ENCODE results near the gene NLRP3.

The NLRP3 gene

DNA sequence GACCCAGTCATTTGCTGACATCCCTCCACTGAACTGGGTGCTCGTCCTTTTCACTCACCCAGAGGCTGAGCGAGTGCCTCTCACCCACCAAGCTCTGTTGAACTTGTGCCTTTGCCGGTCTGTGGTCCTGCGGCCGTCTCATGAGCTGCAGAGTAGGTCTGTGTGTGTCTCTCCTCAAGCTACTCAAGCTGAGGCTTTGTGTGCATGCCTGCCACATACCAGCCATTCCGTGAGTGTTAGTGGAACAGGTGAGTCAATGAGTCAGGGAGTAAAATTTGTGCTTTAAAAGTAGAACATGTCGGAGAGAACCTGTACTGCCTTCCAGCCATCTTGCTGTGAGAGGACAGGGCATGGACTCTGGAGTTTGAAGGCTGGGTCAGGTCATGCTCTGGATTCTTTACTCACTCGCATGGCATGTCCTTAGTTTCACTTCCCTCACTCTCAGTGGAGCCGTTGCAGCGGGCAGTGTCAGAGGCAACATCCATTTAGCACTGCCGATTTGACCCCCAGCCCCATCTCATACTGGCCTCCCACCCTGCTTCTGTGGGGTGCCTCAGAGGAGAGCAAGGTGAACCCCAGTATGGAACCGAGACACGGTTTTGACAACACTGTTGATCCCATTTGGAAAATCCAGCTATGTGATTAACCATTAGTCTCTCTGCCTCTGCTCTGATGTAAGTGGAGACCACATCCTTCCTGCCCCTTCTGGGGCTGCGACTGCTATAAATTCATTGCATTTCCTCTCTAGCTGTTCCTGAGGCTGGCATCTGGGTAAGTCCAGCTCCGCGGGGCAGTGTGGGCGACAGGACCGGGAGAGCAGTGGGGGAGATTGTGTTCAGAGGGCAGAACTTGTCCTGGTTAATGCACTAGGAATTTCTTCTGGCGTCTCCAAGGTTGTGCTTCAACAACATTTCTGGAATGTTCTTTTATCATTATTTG is at the start of gene NLRP3:
TSS of gene NLRP3 (plus strand) at position 751 of the 939 bp plus-strand sequence. CDS start 2,628 bp downstream, outside the sequence.
- TF ChIP-seq, protein P1, sequence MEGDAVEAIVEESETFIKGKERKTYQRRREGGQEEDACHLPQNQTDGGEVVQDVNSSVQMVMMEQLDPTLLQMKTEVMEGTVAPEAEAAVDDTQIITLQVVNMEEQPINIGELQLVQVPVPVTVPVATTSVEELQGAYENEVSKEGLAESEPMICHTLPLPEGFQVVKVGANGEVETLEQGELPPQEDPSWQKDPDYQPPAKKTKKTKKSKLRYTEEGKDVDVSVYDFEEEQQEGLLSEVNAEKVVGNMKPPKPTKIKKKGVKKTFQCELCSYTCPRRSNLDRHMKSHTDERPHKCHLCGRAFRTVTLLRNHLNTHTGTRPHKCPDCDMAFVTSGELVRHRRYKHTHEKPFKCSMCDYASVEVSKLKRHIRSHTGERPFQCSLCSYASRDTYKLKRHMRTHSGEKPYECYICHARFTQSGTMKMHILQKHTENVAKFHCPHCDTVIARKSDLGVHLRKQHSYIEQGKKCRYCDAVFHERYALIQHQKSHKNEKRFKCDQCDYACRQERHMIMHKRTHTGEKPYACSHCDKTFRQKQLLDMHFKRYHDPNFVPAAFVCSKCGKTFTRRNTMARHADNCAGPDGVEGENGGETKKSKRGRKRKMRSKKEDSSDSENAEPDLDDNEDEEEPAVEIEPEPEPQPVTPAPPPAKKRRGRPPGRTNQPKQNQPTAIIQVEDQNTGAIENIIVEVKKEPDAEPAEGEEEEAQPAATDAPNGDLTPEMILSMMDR (IDR thresholded peaks at IDR 0.05): no peak

DNA sequence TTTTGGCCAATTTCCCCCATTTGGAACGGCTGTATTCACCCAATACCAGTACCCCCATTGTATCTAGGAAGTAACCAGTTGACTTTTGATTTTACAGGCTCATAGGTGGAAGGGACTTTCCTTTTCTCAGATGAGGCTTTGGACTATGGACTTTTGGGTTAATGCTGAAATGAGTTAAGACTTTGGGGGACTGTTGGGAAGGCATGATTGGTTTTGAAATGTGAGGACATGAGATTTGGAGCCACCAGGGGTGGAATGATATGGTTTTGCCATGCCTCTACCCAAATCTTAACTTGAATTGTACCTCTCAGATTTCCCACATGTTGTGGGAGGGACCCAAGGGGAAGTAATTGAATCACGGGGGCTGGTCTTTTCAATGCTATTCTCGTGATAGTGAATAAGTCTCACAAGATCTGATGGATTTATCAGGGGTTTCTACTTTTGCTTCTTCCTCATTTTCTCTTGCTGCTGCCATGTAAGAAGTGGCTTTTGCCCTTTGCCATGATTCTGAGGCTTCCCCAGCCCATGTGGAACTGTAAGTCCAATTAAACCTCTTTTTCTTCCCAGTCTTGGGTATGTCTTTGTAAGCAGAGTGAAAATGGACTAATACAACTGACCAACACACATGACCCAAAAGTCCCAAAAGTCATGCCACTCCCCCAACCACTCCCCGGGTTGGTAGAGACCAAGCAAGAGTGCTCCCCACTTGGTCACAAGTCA is 48.9 kb upstream of the NLRP3 start:
- TF ChIP-seq, protein P1 (IDR thresholded peaks at IDR 0.05): no peak

GRCh38 chr1:247367786-247368422 is 48.1 kb upstream of the NLRP3 start:
- TF ChIP-seq, protein P1 (IDR thresholded peaks at IDR 0.05): no peak

GRCh38 chr1:247368490-247369145 is 47.4 kb upstream of the NLRP3 start:
- TF ChIP-seq, protein P1 (IDR thresholded peaks at IDR 0.05): no peak

DNA sequence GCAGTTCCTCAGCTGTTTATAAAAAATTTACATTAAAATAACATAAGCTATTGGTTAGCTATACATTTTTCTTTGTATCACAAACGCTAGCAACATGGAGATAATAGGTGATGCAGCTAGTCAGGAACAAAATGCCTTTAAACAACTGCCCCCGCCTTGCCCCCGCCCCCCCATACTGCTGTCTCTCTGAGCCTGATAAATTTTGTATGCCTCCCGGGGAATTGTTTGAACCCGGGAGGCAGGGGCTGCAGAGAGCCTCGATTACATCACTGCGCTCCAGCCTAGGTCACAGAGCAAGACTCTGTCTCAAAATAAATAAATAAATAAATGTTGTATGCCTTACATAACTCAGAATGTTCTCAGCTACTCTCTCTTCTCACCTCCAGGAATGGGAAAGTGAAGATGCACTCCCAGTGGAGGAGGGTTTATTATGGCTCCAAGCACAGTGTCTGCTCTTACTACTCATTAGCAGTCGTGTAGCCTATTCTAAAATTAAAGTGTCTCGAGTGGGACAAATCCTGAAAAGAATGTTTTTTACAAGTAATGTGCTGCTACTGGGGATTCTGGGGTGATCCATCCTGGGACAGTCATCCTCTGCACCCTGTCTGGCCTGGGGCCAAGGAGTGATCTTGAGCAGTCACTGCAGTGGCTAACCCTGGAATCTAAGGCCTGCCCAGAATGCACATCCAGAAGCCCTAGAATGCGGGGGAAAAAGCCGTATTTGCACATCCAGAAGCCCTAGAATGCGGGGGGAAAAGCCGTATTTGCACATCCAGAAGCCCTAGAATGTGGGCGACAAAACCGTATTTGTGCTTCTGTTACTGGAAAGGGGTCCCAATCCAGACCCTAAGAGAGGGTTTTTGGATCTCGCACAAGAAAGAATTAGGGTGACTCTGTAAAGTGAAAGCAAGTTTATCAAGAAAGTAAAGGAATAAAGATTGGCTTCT is 44.9 kb upstream of the NLRP3 start:
- TF ChIP-seq, protein P1 (IDR thresholded peaks at IDR 0.05): no peak

DNA sequence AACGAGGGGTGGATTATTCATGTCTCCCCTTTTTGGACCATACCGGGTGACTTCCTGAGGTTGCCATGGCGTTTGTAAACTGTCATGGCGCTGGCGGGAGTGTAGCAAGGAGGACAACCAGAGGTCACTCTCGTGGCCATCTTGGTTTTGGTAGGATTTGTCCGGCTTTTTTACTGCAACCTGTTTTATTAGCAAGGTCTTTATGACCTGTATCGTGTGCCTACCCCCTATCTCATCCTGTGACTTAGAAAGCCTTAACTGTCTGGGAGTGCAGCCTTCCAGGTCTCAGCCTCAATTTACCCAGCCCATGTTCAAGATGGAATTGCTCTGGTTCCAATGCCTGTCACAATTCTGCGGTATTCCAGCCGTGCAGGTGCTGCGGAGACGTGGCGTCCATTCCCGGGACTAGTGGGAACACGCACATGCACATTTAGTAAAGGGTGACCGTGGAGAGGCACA is 44.1 kb upstream of the NLRP3 start:
- TF ChIP-seq, protein P1 (IDR thresholded peaks at IDR 0.05): no peak

Data from LNCAP (cell line).